Measurements from ENCODE around the gene TRAF3IP1.
A peak's percentile ranks its signal among the peaks of the same experiment; 100 is the strongest.

Gene TRAF3IP1

GRCh38 chr2:238336793-238337444 is 16.6 kb downstream of the TRAF3IP1 start:
- Histone ChIP-seq H2BK120ac (ENCODE audit: low read depth, low read length) (no peak overlapping the region), H3K18ac (ENCODE audit: low read length) (no peak overlapping the region), H3K79me1 (ENCODE audit: low read length) (peaks cover 2% of the 10 kb centered on the region), H2AK5ac (ENCODE audit: low read length) (no peak overlapping the region), H3K4me3 (ENCODE audit: low read length) (no peak overlapping the region), H4K8ac (ENCODE audit: low read depth, low read length) (no peak overlapping the region), H3K4me1 (ENCODE audit: control insufficient read depth, low read depth, low read length) (no peaks in the 10 kb centered on the region), H2BK15ac (replicated peaks; ENCODE audit: low read depth) (no peak overlapping the region), H3K4me2 (ENCODE audit: low read length) (no peak overlapping the region), H3K27me3 (ENCODE audit: insufficient read depth, low read length, poor library complexity) (no peaks in the 10 kb centered on the region), H3K9ac (ENCODE audit: low read length) (no peak overlapping the region), H2BK5ac (ENCODE audit: low read length) (no peak overlapping the region), H3K36me3 (ENCODE audit: control insufficient read depth, insufficient read depth, low read length) (no peaks in the 10 kb centered on the region), H4K5ac (ENCODE audit: low read length) (no peak overlapping the region), H3K4ac (ENCODE audit: low read depth, low read length) (no peak overlapping the region), H3K27ac (ENCODE audit: low read depth, low read length) (no peak overlapping the region), H3K56ac (ENCODE audit: low read length) (no peak overlapping the region), H3K23ac (ENCODE audit: low read length) (no peak overlapping the region), H3K79me2 (ENCODE audit: control insufficient read depth, insufficient read depth, low read length) (no peaks in the 10 kb centered on the region)
- DNase-seq = no peak
- WGBS (ENCODE audit: extremely low coverage, insufficient coverage, low lambda C conversion rate) = no CpG with 5 or more reads among the region's 5 CpGs

- Histone ChIP-seq H3K4me2 (ENCODE audit: low read length) (no peak overlapping the region), H3K18ac (ENCODE audit: low read length) (no peak overlapping the region), H3K56ac (ENCODE audit: low read length) (no peak overlapping the region), H2BK15ac (replicated peaks; ENCODE audit: low read depth) (no peak overlapping the region), H3K79me2 (ENCODE audit: control insufficient read depth, insufficient read depth, low read length) (no peaks in the 10 kb centered on the region), H4K5ac (ENCODE audit: low read length) (no peak overlapping the region), H3K36me3 (ENCODE audit: control insufficient read depth, insufficient read depth, low read length) (no peaks in the 10 kb centered on the region), H3K4me1 (ENCODE audit: control insufficient read depth, low read depth, low read length) (no peaks in the 10 kb centered on the region), H2BK5ac (ENCODE audit: low read length) (no peak overlapping the region), H2AK5ac (ENCODE audit: low read length) (no peak overlapping the region), H2BK120ac (ENCODE audit: low read depth, low read length) (no peak overlapping the region), H3K9ac (ENCODE audit: low read length) (no peak overlapping the region), H3K27me3 (ENCODE audit: insufficient read depth, low read length, poor library complexity) (no peaks in the 10 kb centered on the region), H3K23ac (ENCODE audit: low read length) (no peak overlapping the region), H3K4ac (ENCODE audit: low read depth, low read length) (no peak overlapping the region), H3K79me1 (ENCODE audit: low read length) (no peaks in the 10 kb centered on the region), H3K27ac (ENCODE audit: low read depth, low read length) (no peak overlapping the region), H3K4me3 (ENCODE audit: low read length) (no peak overlapping the region), H4K8ac (ENCODE audit: low read depth, low read length) (no peak overlapping the region)
- no CpG with 5 or more reads among the region's 5 CpGs for WGBS (ENCODE audit: extremely low coverage, insufficient coverage, low lambda C conversion rate)
- no peak for DNase-seq
These were observed 17.5 kb downstream of the TRAF3IP1 start for GRCh38 chr2:238337846-238338245.

- Histone ChIP-seq H3K79me2 (ENCODE audit: control insufficient read depth, insufficient read depth, low read length) (no peaks in the 10 kb centered on the region), H3K56ac (ENCODE audit: low read length) (no peak overlapping the region), H4K8ac (ENCODE audit: low read depth, low read length) (no peak overlapping the region), H2BK5ac (ENCODE audit: low read length) (no peak overlapping the region), H3K9ac (ENCODE audit: low read length) (no peak overlapping the region), H3K18ac (ENCODE audit: low read length) (no peak overlapping the region), H3K4me2 (ENCODE audit: low read length) (no peak overlapping the region), H3K4me1 (ENCODE audit: control insufficient read depth, low read depth, low read length) (no peaks in the 10 kb centered on the region), H3K4me3 (ENCODE audit: low read length) (no peak overlapping the region), H4K5ac (ENCODE audit: low read length) (no peak overlapping the region), H3K23ac (ENCODE audit: low read length) (no peak overlapping the region), H3K36me3 (ENCODE audit: control insufficient read depth, insufficient read depth, low read length) (no peaks in the 10 kb centered on the region), H3K79me1 (ENCODE audit: low read length) (no peaks in the 10 kb centered on the region), H2BK15ac (replicated peaks; ENCODE audit: low read depth) (no peak overlapping the region), H3K27me3 (ENCODE audit: insufficient read depth, low read length, poor library complexity) (no peaks in the 10 kb centered on the region), H2BK120ac (ENCODE audit: low read depth, low read length) (no peak overlapping the region), H3K4ac (ENCODE audit: low read depth, low read length) (no peak overlapping the region), H3K27ac (ENCODE audit: low read depth, low read length) (no peak overlapping the region), H2AK5ac (ENCODE audit: low read length) (no peak overlapping the region)
- peak; percentile 25 for DNase-seq
- WGBS (ENCODE audit: extremely low coverage, insufficient coverage, low lambda C conversion rate) = no CpG with 5 or more reads among the region's 15 CpGs
These were observed 18.5 kb downstream of the TRAF3IP1 start for GRCh38 chr2:238338710-238339394.

- Histone ChIP-seq H2BK120ac (ENCODE audit: low read depth, low read length) (no peak overlapping the region), H3K79me2 (ENCODE audit: control insufficient read depth, insufficient read depth, low read length) (no peaks in the 10 kb centered on the region), H3K4ac (ENCODE audit: low read depth, low read length) (no peak overlapping the region), H2AK5ac (ENCODE audit: low read length) (no peak overlapping the region), H3K36me3 (ENCODE audit: control insufficient read depth, insufficient read depth, low read length) (no peaks in the 10 kb centered on the region), H3K23ac (ENCODE audit: low read length) (no peak overlapping the region), H3K56ac (ENCODE audit: low read length) (no peak overlapping the region), H3K27me3 (ENCODE audit: insufficient read depth, low read length, poor library complexity) (no peaks in the 10 kb centered on the region), H2BK15ac (replicated peaks; ENCODE audit: low read depth) (no peak overlapping the region), H2BK5ac (ENCODE audit: low read length) (no peak overlapping the region), H3K4me2 (ENCODE audit: low read length) (no peak overlapping the region), H4K5ac (ENCODE audit: low read length) (no peak overlapping the region), H3K4me3 (ENCODE audit: low read length) (no peak overlapping the region), H3K79me1 (ENCODE audit: low read length) (no peaks in the 10 kb centered on the region), H3K4me1 (ENCODE audit: control insufficient read depth, low read depth, low read length) (no peaks in the 10 kb centered on the region), H4K8ac (ENCODE audit: low read depth, low read length) (no peak overlapping the region), H3K9ac (ENCODE audit: low read length) (no peak overlapping the region), H3K27ac (ENCODE audit: low read depth, low read length) (no peak overlapping the region), H3K18ac (ENCODE audit: low read length) (no peak overlapping the region)
- no CpG with 5 or more reads among the region's 11 CpGs for WGBS (ENCODE audit: extremely low coverage, insufficient coverage, low lambda C conversion rate)
- no peak for DNase-seq
These were observed 19.1 kb downstream of the TRAF3IP1 start for GRCh38 chr2:238339395-238339780.

- H3K4me2 ChIP-seq (ENCODE audit: low read length) = no peak overlapping the region
- H3K79me1 ChIP-seq (ENCODE audit: low read length) = no peaks in the 10 kb centered on the region
- no peaks in the 10 kb centered on the region for H3K4me1 ChIP-seq (ENCODE audit: control insufficient read depth, low read depth, low read length)
- H3K18ac ChIP-seq (ENCODE audit: low read length) = no peak overlapping the region
- H3K79me2 ChIP-seq (ENCODE audit: control insufficient read depth, insufficient read depth, low read length) = no peaks in the 10 kb centered on the region
- no CpG with 5 or more reads among the region's 11 CpGs for WGBS (ENCODE audit: extremely low coverage, insufficient coverage, low lambda C conversion rate)
- no peak overlapping the region for H2BK15ac ChIP-seq (replicated peaks; ENCODE audit: low read depth)
- H4K8ac ChIP-seq (ENCODE audit: low read depth, low read length) = no peak overlapping the region
- no peak overlapping the region for H2BK5ac ChIP-seq (ENCODE audit: low read length)
- no peak overlapping the region for H3K23ac ChIP-seq (ENCODE audit: low read length)
- H3K4ac ChIP-seq (ENCODE audit: low read depth, low read length) = no peak overlapping the region
- no peaks in the 10 kb centered on the region for H3K36me3 ChIP-seq (ENCODE audit: control insufficient read depth, insufficient read depth, low read length)
- DNase-seq = no peak
- no peak overlapping the region for H4K5ac ChIP-seq (ENCODE audit: low read length)
- no peak overlapping the region for H2BK120ac ChIP-seq (ENCODE audit: low read depth, low read length)
- no peak overlapping the region for H3K9ac ChIP-seq (ENCODE audit: low read length)
- no peak overlapping the region for H3K27ac ChIP-seq (ENCODE audit: low read depth, low read length)
- H3K56ac ChIP-seq (ENCODE audit: low read length) = no peak overlapping the region
- no peak overlapping the region for H3K4me3 ChIP-seq (ENCODE audit: low read length)
- no peaks in the 10 kb centered on the region for H3K27me3 ChIP-seq (ENCODE audit: insufficient read depth, low read length, poor library complexity)
- H2AK5ac ChIP-seq (ENCODE audit: low read length) = no peak overlapping the region
These were observed 19.5 kb downstream of the TRAF3IP1 start for GRCh38 chr2:238339814-238340213.

- Histone ChIP-seq H4K5ac (ENCODE audit: low read length) (no peak overlapping the region), H3K4me2 (ENCODE audit: low read length) (no peak overlapping the region), H3K27me3 (ENCODE audit: insufficient read depth, low read length, poor library complexity) (no peaks in the 10 kb centered on the region), H2BK15ac (replicated peaks; ENCODE audit: low read depth) (no peak overlapping the region), H3K36me3 (ENCODE audit: control insufficient read depth, insufficient read depth, low read length) (no peaks in the 10 kb centered on the region), H3K18ac (ENCODE audit: low read length) (no peak overlapping the region), H3K79me2 (ENCODE audit: control insufficient read depth, insufficient read depth, low read length) (no peaks in the 10 kb centered on the region), H4K8ac (ENCODE audit: low read depth, low read length) (no peak overlapping the region), H3K4me3 (ENCODE audit: low read length) (no peak overlapping the region), H3K4me1 (ENCODE audit: control insufficient read depth, low read depth, low read length) (no peaks in the 10 kb centered on the region), H3K79me1 (ENCODE audit: low read length) (no peaks in the 10 kb centered on the region), H3K23ac (ENCODE audit: low read length) (no peak overlapping the region), H3K56ac (ENCODE audit: low read length) (no peak overlapping the region), H2BK5ac (ENCODE audit: low read length) (no peak overlapping the region), H3K27ac (ENCODE audit: low read depth, low read length) (no peak overlapping the region), H3K9ac (ENCODE audit: low read length) (no peak overlapping the region), H2AK5ac (ENCODE audit: low read length) (no peak overlapping the region), H3K4ac (ENCODE audit: low read depth, low read length) (no peak overlapping the region), H2BK120ac (ENCODE audit: low read depth, low read length) (no peak overlapping the region)
- DNase-seq = no peak
- WGBS (ENCODE audit: extremely low coverage, insufficient coverage, low lambda C conversion rate) = no CpG with 5 or more reads among the region's 9 CpGs
These were observed 21.2 kb downstream of the TRAF3IP1 start for GRCh38 chr2:238341536-238341935.
